Right lobe of liver (tissue), 6 donors: Measurements from ENCODE around the gene ZNF609. TPM values are rescaled to one million over a fixed set of nuclear protein-coding genes. Genes with fewer than 3 reads are reported as not detected.

Experiments used
- ATAC-seq, 4 donors: fragments of 200-7000 bp; cut with Tn5 transposase; one replicate each; pipeline ENCODE4 v1.9.1; 2020; ENCODE audit warnings: mild to moderate bottlenecking in 4 of 4, moderate library complexity in 4 of 4
- DNase-seq, 3 donors: peaks; one replicate each; pipeline ENCODE4 v3.0.0-alpha.2; 2020
- H3K27ac ChIP-seq, 3 donors: fragments of 200-600 bp; one replicate each; pipeline ENCODE4 v1.8.0; 2022
- H3K27me3 ChIP-seq, 2 donors: fragments of 200-600 bp; one replicate each; pipeline ENCODE4 v1.8.0; 2022
- H3K36me3 ChIP-seq, 4 donors: fragments of 200-600 bp; sonication (generic) in 1 of 4; one replicate each; pipeline versions ENCODE4 v1.5.1 to v1.8.0; 2017 to 2022; ENCODE audit warnings: control low read depth in 1 of 4
- H3K4me1 ChIP-seq, 4 donors: fragments of 200-600 bp; sonication (generic) in 1 of 4; one replicate each; pipeline versions ENCODE4 v1.5.1 to v1.8.0; 2017 to 2022; ENCODE audit warnings: control low read depth in 1 of 4
- H3K4me3 ChIP-seq, 3 donors: fragments of 200-600 bp; one replicate each; pipeline ENCODE4 v1.8.0; 2022
- H3K9me3 ChIP-seq, 4 donors: fragments of 200-600 bp; sonication (generic) in 1 of 4; one replicate each; pipeline versions ENCODE4 v1.5.1 to v1.8.0; 2017 to 2022; ENCODE audit warnings: control low read depth in 1 of 4
- POLR2A ChIP-seq: fragments of 450-650 bp; IDR thresholded peaks from one replicate; pipeline ENCODE4 v1.6.1; 2017; ENCODE audit warnings: antibody characterized with exemption, mild to moderate bottlenecking
- WGBS: methylation state at CpG from one replicate; pipeline ENCODE4 v1.1.6; 2018; ENCODE audit warnings: low coverage, low lambda C conversion rate; ENCODE audit not compliant: insufficient coverage; ENCODE audit errors: missing lambda C conversion rate; 5-methylcytosine and 5-hydroxymethylcytosine counted together
- intact Hi-C, 2 donors: fragments of 100-400 bp; cut with DNase I; formaldehyde crosslinking; loops; one replicate each; pipeline versions ENCODE4 v1.11.2 to v1.14.1; 2022
- total RNA-seq, 6 experiments: library from RNA; depleted of rRNA in 2 of 6; stranded (reverse); fragments of >200 nt in 2 of 6; fragmentation: NEBNext Ultra II Directional in 3 of 6; extraction: Animal tissue kit (Norgen Biotek cat#: 25700) in 3 of 6; gene quantifications; one replicate each; pipeline versions ENCODE4 v1.1.0 to v1.2.4, GENCODE V29; 2016 to 2023
- TF ChIP-seq, protein P1 (sequence below), 4 donors: fragments of 200-600 bp in 3 of 4; fragments of 450-650 bp in 1 of 4; IDR thresholded peaks; one replicate each; pipeline versions ENCODE4 v1.5.1 to v1.8.0; 2016 to 2022; ENCODE audit warnings: antibody characterized with exemption in 4 of 4, mild to moderate bottlenecking in 2 of 4
- donor health status: DM: no; HTN: yes; CAD: no.
- donor health status: DM: no; HTN: no; CAD: no.
- donor health status: DM: no; HTN: no; CAD: no.
- donor health status: DM: no; HTN: yes; CAD: no.
- donor health status: DM: no; HTN: yes; CAD: no.

Gene ZNF609
- total RNA-seq, 6 experiments from 2014 or later, result 10.7 to 16.1 (median 13.5) TPM

- peaks cover 0 to 48% (median 19%) of the 10 kb centered on the region in 4 donors for H3K36me3 ChIP-seq
- TF ChIP-seq, protein P1, sequence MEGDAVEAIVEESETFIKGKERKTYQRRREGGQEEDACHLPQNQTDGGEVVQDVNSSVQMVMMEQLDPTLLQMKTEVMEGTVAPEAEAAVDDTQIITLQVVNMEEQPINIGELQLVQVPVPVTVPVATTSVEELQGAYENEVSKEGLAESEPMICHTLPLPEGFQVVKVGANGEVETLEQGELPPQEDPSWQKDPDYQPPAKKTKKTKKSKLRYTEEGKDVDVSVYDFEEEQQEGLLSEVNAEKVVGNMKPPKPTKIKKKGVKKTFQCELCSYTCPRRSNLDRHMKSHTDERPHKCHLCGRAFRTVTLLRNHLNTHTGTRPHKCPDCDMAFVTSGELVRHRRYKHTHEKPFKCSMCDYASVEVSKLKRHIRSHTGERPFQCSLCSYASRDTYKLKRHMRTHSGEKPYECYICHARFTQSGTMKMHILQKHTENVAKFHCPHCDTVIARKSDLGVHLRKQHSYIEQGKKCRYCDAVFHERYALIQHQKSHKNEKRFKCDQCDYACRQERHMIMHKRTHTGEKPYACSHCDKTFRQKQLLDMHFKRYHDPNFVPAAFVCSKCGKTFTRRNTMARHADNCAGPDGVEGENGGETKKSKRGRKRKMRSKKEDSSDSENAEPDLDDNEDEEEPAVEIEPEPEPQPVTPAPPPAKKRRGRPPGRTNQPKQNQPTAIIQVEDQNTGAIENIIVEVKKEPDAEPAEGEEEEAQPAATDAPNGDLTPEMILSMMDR (IDR thresholded peaks at IDR 0.05), result no peak
- no peak for TF ChIP-seq POLR2A
- no peak overlapping the region for H3K27ac ChIP-seq
- H3K9me3 ChIP-seq, result no peaks in the 10 kb centered on the region
- WGBS, result 60% methylated on average over 3 of the region's 3 CpGs
- H3K27me3 ChIP-seq, result no peaks in the 10 kb centered on the region
- no peak overlapping the region for H3K4me3 ChIP-seq
- DNase-seq (no peak), ATAC-seq (no peak)
- H3K4me1 ChIP-seq, result peaks cover 0 to 31% (median 17%) of the 10 kb centered on the region in 4 donors
- intact Hi-C loops, result loop anchor here (5.0 kb wide), 1 partner anchor 39 kb away; no protein-coding TSS in a partner anchor
Observed at GRCh38 chr15:64688770-64689169, 228.4 kb downstream of the ZNF609 start.

DNA sequence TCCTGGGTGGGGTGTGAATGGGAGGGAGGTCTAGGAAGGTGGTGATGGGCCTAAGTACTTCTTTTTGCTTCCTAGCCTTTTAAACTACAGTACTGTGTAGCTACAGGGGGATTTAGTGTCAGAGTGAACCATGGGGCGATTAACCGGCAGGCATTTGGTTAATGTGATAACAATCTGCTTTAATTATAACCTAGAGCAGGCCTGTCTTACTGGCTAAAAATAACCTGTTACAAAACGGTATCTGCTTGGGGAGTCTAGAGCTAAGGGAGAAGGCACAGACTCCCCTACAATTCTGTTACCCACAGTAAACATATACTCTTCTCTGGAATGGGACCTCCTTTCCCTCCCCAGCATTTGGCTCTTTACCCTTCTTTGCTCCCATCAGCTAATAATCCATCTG, 229.6 kb downstream of the ZNF609 start:
- Histone ChIP-seq H3K4me3 (no peak overlapping the region), H3K36me3 (peaks cover 0 to 39% (median 19%) of the 10 kb centered on the region in 4 donors), H3K9me3 (no peaks in the 10 kb centered on the region), H3K27ac (no peak overlapping the region), H3K4me1 (peaks cover 0 to 33% (median 19%) of the 10 kb centered on the region in 4 donors), H3K27me3 (no peaks in the 10 kb centered on the region)
- TF ChIP-seq, protein P1 (IDR thresholded peaks at IDR 0.05), result no peak
- TF ChIP-seq POLR2A, result no peak
- WGBS, result 70% methylated on average over 3 of the region's 3 CpGs
- intact Hi-C loops, result no loop called here
- DNase-seq (no peak), ATAC-seq (no peak)

- Histone ChIP-seq H3K9me3 (no peaks in the 10 kb centered on the region), H3K36me3 (peaks cover 0 to 42% (median 19%) of the 10 kb centered on the region in 4 donors), H3K4me3 (no peak overlapping the region), H3K27ac (peak overlapping the region in 2 of 3 donors; percentile 9 to 69), H3K4me1 (peaks cover 0 to 33% (median 19%) of the 10 kb centered on the region in 4 donors), H3K27me3 (no peaks in the 10 kb centered on the region)
- TF ChIP-seq, protein P1 (IDR thresholded peaks at IDR 0.05), result peak; percentile 18 to 27 (median 23)
- no peak for TF ChIP-seq POLR2A
- intact Hi-C loops, result no loop called here
- DNase-seq, result no peak
- ATAC-seq, result peak in 1 of 4 donors; percentile 4
- 61% methylated on average over 5 of the region's 6 CpGs for WGBS
Observed at GRCh38 chr15:64690578-64691296, 230.4 kb downstream of the ZNF609 start.

GRCh38 chr15:64691896-64692565, 231.7 kb downstream of the ZNF609 start:
- TF ChIP-seq POLR2A, result no peak
- TF ChIP-seq, protein P1 (IDR thresholded peaks at IDR 0.05), result no peak
- Histone ChIP-seq H3K36me3 (peaks cover 0 to 35% (median 19%) of the 10 kb centered on the region in 4 donors), H3K27me3 (no peaks in the 10 kb centered on the region), H3K4me3 (no peak overlapping the region), H3K27ac (peak overlapping the region; percentile 61 to 71 (median 69)), H3K9me3 (no peaks in the 10 kb centered on the region), H3K4me1 (peaks cover 0 to 33% (median 19%) of the 10 kb centered on the region in 4 donors)
- DNase-seq, result no peak
- peak; percentile 17 to 38 (median 30) for ATAC-seq
- intact Hi-C loops, result no loop called here
- 69% methylated on average over 6 of the region's 9 CpGs for WGBS
